WTC11 (cell line): ENCODE measurements around the gene KCNJ6. TPM values are rescaled to one million over a fixed set of nuclear protein-coding genes. Genes with fewer than 3 reads are reported as not detected.

Source experiments
- ATAC-seq: fragments of 200-7000 bp; cut with Tn5 transposase; 2 replicates; pipeline ENCODE4 v1.10.0; 2021; ENCODE audit warnings: mild to moderate bottlenecking, moderate library complexity
- CTCF ChIA-PET: fragments of 300-600 bp; sonication (Branson Sonifier 250); formaldehyde crosslinking; loops from one replicate; lab custom pipeline; 2021; ENCODE audit warnings: antibody characterized with exemption; lab: Charles Lee
- POLR2A ChIA-PET: fragments of 350-600 bp; sonication (Branson Sonifier 250); formaldehyde crosslinking; loops from one replicate; lab custom pipeline; 2021; ENCODE audit warnings: antibody characterized with exemption; lab: Charles Lee
- DNase-seq: peaks from one replicate; pipeline ENCODE4 v3.0.0; 2021; ENCODE audit warnings: low spot score
- H3K27ac Mint-ChIP-seq: 2 replicates; pipeline ENCODE4 v1.8.0; 2021; ENCODE audit warnings: mixed read lengths
- H3K27me3 Mint-ChIP-seq: 2 replicates; pipeline ENCODE4 v1.8.0; 2021; ENCODE audit warnings: low read depth, mild to moderate bottlenecking, moderate library complexity, mixed read lengths
- H3K36me3 Mint-ChIP-seq: 2 replicates; pipeline ENCODE4 v1.8.0; 2021; ENCODE audit warnings: mixed read lengths
- H3K4me1 Mint-ChIP-seq: 2 replicates; pipeline ENCODE4 v1.8.0; 2022; ENCODE audit warnings: mixed read lengths
- H3K4me3 Mint-ChIP-seq: 2 replicates; pipeline ENCODE4 v1.8.0; 2021; ENCODE audit warnings: mild to moderate bottlenecking, moderate library complexity, mixed read lengths
- H3K9me3 Mint-ChIP-seq: 2 replicates; pipeline ENCODE4 v1.8.0; 2021; ENCODE audit warnings: mixed read lengths
- ARID4B ChIP-seq: sonication (generic); formaldehyde crosslinking; IDR thresholded peaks from 2 replicates; pipeline ENCODE4 v1.8.0; 2023; ENCODE audit warnings: missing genetic modification reagents, mild to moderate bottlenecking, borderline replicate concordance
- ATF1 ChIP-seq: sonication (generic); formaldehyde crosslinking; IDR thresholded peaks from 2 replicates; pipeline ENCODE4 v1.8.1; 2023; ENCODE audit warnings: mild to moderate bottlenecking, moderate library complexity, missing genetic modification reagents
- ATF2 ChIP-seq: sonication (generic); formaldehyde crosslinking; IDR thresholded peaks from 2 replicates; pipeline ENCODE4 v1.8.1; 2022; ENCODE audit warnings: low read depth, missing genetic modification reagents, borderline replicate concordance
- GTF2I ChIP-seq: fragments of 250-450 bp; sonication (Bioruptor Pico); conservative IDR thresholded peaks from 2 replicates; pipeline ENCODE4 v1.4.0; 2021; ENCODE audit warnings: mild to moderate bottlenecking
- IRF1 ChIP-seq: sonication (generic); formaldehyde crosslinking; IDR thresholded peaks from 2 replicates; pipeline ENCODE4 v1.8.0; 2023; ENCODE audit warnings: missing genetic modification reagents
- JAZF1 ChIP-seq: fragments of 250-450 bp; sonication (Bioruptor Pico); IDR thresholded peaks from 2 replicates; pipeline ENCODE4 v1.9.0; 2021; ENCODE audit warnings: moderate library complexity, mild to moderate bottlenecking, inconsistent platforms
- MAX ChIP-seq: sonication (generic); formaldehyde crosslinking; IDR thresholded peaks from 2 replicates; pipeline ENCODE4 v1.8.0; 2022; ENCODE audit warnings: mild to moderate bottlenecking, missing genetic modification reagents
- NFATC4 ChIP-seq: fragments of 250-450 bp; sonication (Bioruptor Pico); IDR thresholded peaks from 2 replicates; pipeline ENCODE4 v1.9.0; 2021; ENCODE audit warnings: mild to moderate bottlenecking
- TCF7 ChIP-seq: sonication (generic); formaldehyde crosslinking; IDR thresholded peaks from 2 replicates; pipeline ENCODE4 v1.8.0; 2022; ENCODE audit warnings: mild to moderate bottlenecking, low read depth, missing genetic modification reagents, moderate library complexity
- USF2 ChIP-seq: sonication (generic); formaldehyde crosslinking; IDR thresholded peaks from 2 replicates; pipeline ENCODE4 v1.8.1; 2023; ENCODE audit warnings: mild to moderate bottlenecking, missing genetic modification reagents, moderate library complexity
- ZMAT4 ChIP-seq: fragments of 250-450 bp; sonication (Bioruptor Pico); IDR thresholded peaks from 2 replicates; pipeline ENCODE4 v1.9.0; 2021; ENCODE audit warnings: mild to moderate bottlenecking
- ZNF263 ChIP-seq: sonication (generic); formaldehyde crosslinking; IDR thresholded peaks from 2 replicates; pipeline ENCODE4 v1.8.1; 2022; ENCODE audit warnings: low read depth, mild to moderate bottlenecking, moderate library complexity, missing genetic modification reagents
- ZNF512 ChIP-seq: sonication (generic); formaldehyde crosslinking; IDR thresholded peaks from 2 replicates; pipeline ENCODE4 v1.8.1; 2022; ENCODE audit warnings: missing genetic modification reagents, borderline replicate concordance
- ZSCAN18 ChIP-seq: fragments of 250-450 bp; sonication (Bioruptor Pico); IDR thresholded peaks from 2 replicates; pipeline ENCODE4 v2.1.2; 2022; ENCODE audit warnings: mild to moderate bottlenecking, moderate library complexity
- total RNA-seq: library from RNA; stranded (reverse); gene quantifications from 3 replicates; pipeline ENCODE4 v1.2.3, GENCODE V29; 2021

KCNJ6 gene
- total RNA-seq, 1 experiment from 2014 or later, result 0.35 TPM

- Mint-ChIP-seq H3K9me3 (peaks cover 9% of the 10 kb centered on the region), H3K4me3 (no peak overlapping the region), H3K27me3 (peaks cover 27% of the 10 kb centered on the region), H3K36me3 (no peaks in the 10 kb centered on the region), H3K27ac (no peak overlapping the region), H3K4me1 (peaks cover 23% of the 10 kb centered on the region)
- TF ChIP-seq USF2, result no peak
- ATAC-seq (no peak), DNase-seq (no peak)
- ChIA-PET POLR2A (no interaction called here), CTCF (interaction anchor here (1.6 to 2.1 kb wide), 3 partner anchors 11 to 138 kb away, joined by 6 to 9 read pairs (median 7); no protein-coding TSS in a partner anchor)
Observed at GRCh38 chr21:37561941-37562919, 354.0 kb downstream of the KCNJ6 start.

- no peak for DNase-seq
- CTCF ChIA-PET, result no interaction called here
- no peak for ATAC-seq
Observed at GRCh38 chr21:37561506-37561905, 354.8 kb downstream of the KCNJ6 start.

More at GRCh38 chr21:37561506-37561905, 354.8 kb downstream of the KCNJ6 start:
- TF ChIP-seq ATF2 (CRISPR knock-in tag) (no peak), ZNF263 (CRISPR knock-in tag) (no peak), NFATC4 (no peak), ARID4B (CRISPR knock-in tag) (no peak), ZMAT4 (CRISPR knock-in tag) (no peak), GTF2I (no peak), ATF1 (CRISPR knock-in tag) (no peak), IRF1 (no peak), ZSCAN18 (no peak), JAZF1 (no peak), ZNF512 (CRISPR knock-in tag) (no peak), TCF7 (no peak), MAX (CRISPR knock-in tag) (no peak)
- peaks cover 23% of the 10 kb centered on the region for H3K4me1 Mint-ChIP-seq
- no peaks in the 10 kb centered on the region for H3K36me3 Mint-ChIP-seq
- peaks cover 25% of the 10 kb centered on the region for H3K27me3 Mint-ChIP-seq
- peaks cover 9% of the 10 kb centered on the region for H3K9me3 Mint-ChIP-seq
- POLR2A ChIA-PET, result no interaction called here
- H3K4me3 Mint-ChIP-seq, result no peak overlapping the region
- H3K27ac Mint-ChIP-seq, result no peak overlapping the region
